Measurements from ENCODE around the gene GAPVD1. TPM values are rescaled to one million over a fixed set of nuclear protein-coding genes. Genes with fewer than 3 reads are reported as not detected.

The GAPVD1 gene
- total RNA-seq, 1 experiment from 2014 or later, result 30.5 TPM

DNA sequence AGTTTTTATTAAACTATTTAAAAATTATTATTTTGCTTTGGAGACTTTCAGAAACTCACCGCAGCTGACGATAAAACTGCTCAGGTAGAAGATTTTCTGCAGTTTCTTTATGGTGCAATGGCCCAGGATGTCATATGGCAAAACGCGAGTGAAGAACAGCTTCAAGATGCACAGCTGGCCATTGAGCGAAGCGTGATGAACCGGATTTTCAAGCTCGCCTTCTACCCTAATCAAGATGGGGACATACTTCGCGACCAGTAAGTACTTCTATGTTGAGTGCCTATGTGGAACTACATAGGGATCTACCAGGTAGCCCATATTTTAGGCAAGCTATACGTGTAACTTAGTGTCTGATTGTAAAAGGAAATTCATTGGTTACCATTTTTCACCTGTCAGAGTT is 94.0 kb downstream of the GAPVD1 start:
- POLR2A ChIA-PET (ENCODE audit: unreplicated experiment), result interaction anchor here (0.5 kb wide), 1 partner anchor 122 kb away, joined by 3 read pairs; no protein-coding TSS in a partner anchor
- Histone ChIP-seq H3K36me3 (ENCODE audit: low read depth, low read length) (peaks cover 20% of the 10 kb centered on the region), H3K4me1 (ENCODE audit: insufficient read depth, low read length) (no peaks in the 10 kb centered on the region), H3K4me2 (ENCODE audit: low read length) (no peak overlapping the region), H3K9ac (ENCODE audit: low read length) (no peak overlapping the region), H4K20me1 (ENCODE audit: low read length) (no peaks in the 10 kb centered on the region), H3K79me2 (ENCODE audit: low read length) (no peaks in the 10 kb centered on the region), H3K9me2 (replicated peaks; ENCODE audit: low read length) (no peaks in the 10 kb centered on the region), H3K4me3 (ENCODE audit: low read length) (no peak overlapping the region), H3K27me3 (ENCODE audit: low read length) (no peaks in the 10 kb centered on the region), H2AFZ (ENCODE audit: low read length) (no peak overlapping the region), H3K27ac (ENCODE audit: low read length) (no peak overlapping the region), H3F3A (ENCODE audit: low read length, unreplicated experiment) (no peaks in the 10 kb centered on the region), H3K9me3 (ENCODE audit: low read length) (no peaks in the 10 kb centered on the region)
- DNase-seq (no peak), ATAC-seq (no peak)
- CTCF ChIA-PET, result no interaction called here
- no TSS peak for BruUV-seq (replicated peaks)
- intact Hi-C loops (cut with micrococcal nuclease), result no loop called here
- no peak for TF ChIP-seq EZH2 (IDR thresholded peaks at IDR 0.05; ENCODE audit: low read length, unreplicated experiment)
- TF ChIP-seq, protein P1, sequence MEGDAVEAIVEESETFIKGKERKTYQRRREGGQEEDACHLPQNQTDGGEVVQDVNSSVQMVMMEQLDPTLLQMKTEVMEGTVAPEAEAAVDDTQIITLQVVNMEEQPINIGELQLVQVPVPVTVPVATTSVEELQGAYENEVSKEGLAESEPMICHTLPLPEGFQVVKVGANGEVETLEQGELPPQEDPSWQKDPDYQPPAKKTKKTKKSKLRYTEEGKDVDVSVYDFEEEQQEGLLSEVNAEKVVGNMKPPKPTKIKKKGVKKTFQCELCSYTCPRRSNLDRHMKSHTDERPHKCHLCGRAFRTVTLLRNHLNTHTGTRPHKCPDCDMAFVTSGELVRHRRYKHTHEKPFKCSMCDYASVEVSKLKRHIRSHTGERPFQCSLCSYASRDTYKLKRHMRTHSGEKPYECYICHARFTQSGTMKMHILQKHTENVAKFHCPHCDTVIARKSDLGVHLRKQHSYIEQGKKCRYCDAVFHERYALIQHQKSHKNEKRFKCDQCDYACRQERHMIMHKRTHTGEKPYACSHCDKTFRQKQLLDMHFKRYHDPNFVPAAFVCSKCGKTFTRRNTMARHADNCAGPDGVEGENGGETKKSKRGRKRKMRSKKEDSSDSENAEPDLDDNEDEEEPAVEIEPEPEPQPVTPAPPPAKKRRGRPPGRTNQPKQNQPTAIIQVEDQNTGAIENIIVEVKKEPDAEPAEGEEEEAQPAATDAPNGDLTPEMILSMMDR (conservative IDR thresholded peaks at IDR 0.05; ENCODE audit: low read depth, low read length), result no peak
- TF ChIP-seq EZH2phosphoT487 (IDR thresholded peaks at IDR 0.05; ENCODE audit: borderline replicate concordance, low read length), result no peak

DNA sequence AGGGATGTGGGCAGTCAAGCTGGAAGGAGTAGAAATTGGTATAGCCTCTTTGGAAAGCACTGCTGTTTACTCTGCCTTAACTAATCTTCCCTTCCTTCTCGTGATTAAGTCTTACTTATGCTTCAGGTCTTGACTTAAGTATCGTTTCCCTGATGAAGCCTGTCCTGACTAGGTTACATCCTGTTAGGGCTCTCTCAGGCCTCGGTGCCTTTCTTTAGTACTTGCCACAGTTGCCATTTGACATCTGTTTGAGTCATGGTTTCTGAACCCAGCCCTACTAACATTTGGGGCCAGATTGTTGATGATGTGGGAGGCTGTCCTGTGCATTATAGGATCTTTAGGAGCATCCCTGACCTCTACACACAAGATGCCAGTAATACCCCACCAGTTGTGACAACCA is 94.4 kb downstream of the GAPVD1 start:
- Histone ChIP-seq H3K27ac (ENCODE audit: low read length) (no peak overlapping the region), H3K27me3 (ENCODE audit: low read length) (no peaks in the 10 kb centered on the region), H2AFZ (ENCODE audit: low read length) (no peak overlapping the region), H3K4me1 (ENCODE audit: insufficient read depth, low read length) (no peaks in the 10 kb centered on the region), H3K79me2 (ENCODE audit: low read length) (no peaks in the 10 kb centered on the region), H3K4me3 (ENCODE audit: low read length) (no peak overlapping the region), H3K9me3 (ENCODE audit: low read length) (no peaks in the 10 kb centered on the region), H3K36me3 (ENCODE audit: low read depth, low read length) (peaks cover 16% of the 10 kb centered on the region), H3K4me2 (ENCODE audit: low read length) (no peak overlapping the region), H3F3A (ENCODE audit: low read length, unreplicated experiment) (no peaks in the 10 kb centered on the region), H4K20me1 (ENCODE audit: low read length) (no peaks in the 10 kb centered on the region), H3K9ac (ENCODE audit: low read length) (no peak overlapping the region), H3K9me2 (replicated peaks; ENCODE audit: low read length) (no peaks in the 10 kb centered on the region)
- ChIA-PET POLR2A (ENCODE audit: unreplicated experiment) (interaction anchor here (0.5 kb wide), 1 partner anchor 122 kb away, joined by 3 read pairs; no protein-coding TSS in a partner anchor), CTCF (no interaction called here)
- no peak for DNase-seq
- ATAC-seq, result no peak
- intact Hi-C loops (cut with micrococcal nuclease), result no loop called here
- no peak for TF ChIP-seq EZH2 (IDR thresholded peaks at IDR 0.05; ENCODE audit: low read length, unreplicated experiment)
- TF ChIP-seq, protein P1 (conservative IDR thresholded peaks at IDR 0.05; ENCODE audit: low read depth, low read length), result no peak
- TF ChIP-seq EZH2phosphoT487 (IDR thresholded peaks at IDR 0.05; ENCODE audit: borderline replicate concordance, low read length), result no peak
- no TSS peak for BruUV-seq (replicated peaks)

DNA sequence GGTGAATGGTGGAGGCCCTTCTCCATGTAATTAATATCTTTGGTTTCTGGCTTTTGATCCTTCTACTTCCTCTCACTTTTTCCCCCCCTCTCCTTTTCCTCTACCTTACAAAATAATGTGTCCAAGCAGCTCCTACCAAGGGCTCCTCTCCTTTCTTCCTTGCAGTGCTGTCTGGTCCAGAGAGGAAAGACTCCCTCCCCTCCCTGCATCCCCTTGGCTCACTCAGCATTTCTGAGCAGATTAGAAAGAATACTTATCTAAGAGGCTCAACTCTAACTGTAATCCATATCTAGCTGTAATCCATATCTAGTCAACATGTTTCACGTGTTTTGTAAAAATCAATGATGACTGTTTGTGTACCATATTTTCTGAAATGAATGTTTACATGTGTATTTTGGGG is 97.4 kb downstream of the GAPVD1 start:
- CTCF ChIA-PET, result no interaction called here
- Histone ChIP-seq H3K9me2 (replicated peaks; ENCODE audit: low read length) (no peaks in the 10 kb centered on the region), H3K9ac (ENCODE audit: low read length) (no peak overlapping the region), H3K27me3 (ENCODE audit: low read length) (no peaks in the 10 kb centered on the region), H3K4me2 (ENCODE audit: low read length) (no peak overlapping the region), H3K36me3 (ENCODE audit: low read depth, low read length) (peaks cover 12% of the 10 kb centered on the region), H3K4me3 (ENCODE audit: low read length) (no peak overlapping the region), H3K4me1 (ENCODE audit: insufficient read depth, low read length) (no peaks in the 10 kb centered on the region), H3F3A (ENCODE audit: low read length, unreplicated experiment) (no peaks in the 10 kb centered on the region), H3K79me2 (ENCODE audit: low read length) (no peaks in the 10 kb centered on the region), H4K20me1 (ENCODE audit: low read length) (no peaks in the 10 kb centered on the region), H2AFZ (ENCODE audit: low read length) (no peak overlapping the region), H3K27ac (ENCODE audit: low read length) (no peak overlapping the region), H3K9me3 (ENCODE audit: low read length) (no peaks in the 10 kb centered on the region)
- TF ChIP-seq, protein P1 (conservative IDR thresholded peaks at IDR 0.05; ENCODE audit: low read depth, low read length), result no peak
- TF ChIP-seq EZH2 (IDR thresholded peaks at IDR 0.05; ENCODE audit: low read length, unreplicated experiment) (no peak), EZH2phosphoT487 (IDR thresholded peaks at IDR 0.05; ENCODE audit: borderline replicate concordance, low read length) (no peak)
- no TSS peak for BruUV-seq (replicated peaks)
- intact Hi-C loops (cut with micrococcal nuclease), result no loop called here
- no peak for DNase-seq
- ATAC-seq, result no peak
- POLR2A ChIA-PET (ENCODE audit: unreplicated experiment), result no interaction called here

Measured in PC-3 (cell line).